GM13977 (cell line): ENCODE measurements around the gene C21orf91.

ENCODE experiments used
- DNase-seq: peaks from one replicate; pipeline ENCODE4 v3.0.0; 2012; ENCODE audit warnings: low spot score
- in situ Hi-C: fragments of 300-500 bp; cut with MboI; formaldehyde crosslinking; loops from one replicate; pipeline ENCODE4 v1.12.0; 2022; ENCODE audit warnings: low sequenced_read_pairs, low pct_unique_long_range_greater_than_20kb, mixed read lengths, inconsistent platforms; ENCODE audit not compliant: unreplicated experiment
- TF ChIP-seq, protein P1 (sequence below): IDR thresholded peaks from 2 replicates; pipeline ENCODE4 v1.5.1; 2012; ENCODE audit warnings: mild to moderate bottlenecking, control low read depth; ENCODE audit not compliant: insufficient read depth; ENCODE audit errors: extremely low read depth, missing control alignments

C21orf91 gene

GRCh38 chr21:17819114-17819876, at the start of gene C21orf91:
Gene C21orf91, minus strand, starts transcription at chr21:17819356. Its CDS starts 1,038 bp downstream, at chr21:17818318.
- TF ChIP-seq, protein P1, sequence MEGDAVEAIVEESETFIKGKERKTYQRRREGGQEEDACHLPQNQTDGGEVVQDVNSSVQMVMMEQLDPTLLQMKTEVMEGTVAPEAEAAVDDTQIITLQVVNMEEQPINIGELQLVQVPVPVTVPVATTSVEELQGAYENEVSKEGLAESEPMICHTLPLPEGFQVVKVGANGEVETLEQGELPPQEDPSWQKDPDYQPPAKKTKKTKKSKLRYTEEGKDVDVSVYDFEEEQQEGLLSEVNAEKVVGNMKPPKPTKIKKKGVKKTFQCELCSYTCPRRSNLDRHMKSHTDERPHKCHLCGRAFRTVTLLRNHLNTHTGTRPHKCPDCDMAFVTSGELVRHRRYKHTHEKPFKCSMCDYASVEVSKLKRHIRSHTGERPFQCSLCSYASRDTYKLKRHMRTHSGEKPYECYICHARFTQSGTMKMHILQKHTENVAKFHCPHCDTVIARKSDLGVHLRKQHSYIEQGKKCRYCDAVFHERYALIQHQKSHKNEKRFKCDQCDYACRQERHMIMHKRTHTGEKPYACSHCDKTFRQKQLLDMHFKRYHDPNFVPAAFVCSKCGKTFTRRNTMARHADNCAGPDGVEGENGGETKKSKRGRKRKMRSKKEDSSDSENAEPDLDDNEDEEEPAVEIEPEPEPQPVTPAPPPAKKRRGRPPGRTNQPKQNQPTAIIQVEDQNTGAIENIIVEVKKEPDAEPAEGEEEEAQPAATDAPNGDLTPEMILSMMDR: no peak
- in situ Hi-C loops: no loop called here

DNA sequence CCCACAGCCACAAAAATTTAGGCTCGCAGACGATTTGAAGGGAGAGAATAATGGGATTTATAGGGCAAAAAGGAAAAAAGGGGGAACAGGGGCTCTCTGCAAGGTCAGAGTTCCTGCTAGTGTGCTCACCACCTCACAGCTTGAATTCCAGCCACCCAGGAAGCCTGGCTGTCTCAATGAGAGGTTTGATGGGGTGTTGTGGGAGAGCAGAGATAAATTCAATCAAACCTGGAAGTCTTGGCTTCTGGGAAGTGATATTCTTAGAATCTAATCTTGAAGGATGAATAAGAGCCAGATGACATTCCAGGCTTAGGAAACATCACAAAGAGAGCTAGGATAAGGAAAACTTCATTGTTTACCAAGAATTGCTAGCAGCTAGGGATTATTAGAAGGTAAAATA, 47.4 kb upstream of the C21orf91 start:
- TF ChIP-seq, protein P1: no peak
- no peak for DNase-seq
- in situ Hi-C loops: no loop called here

More at GRCh38 chr21:17819114-17819876, at the start of gene C21orf91:
- peak; percentile 91 for DNase-seq

GRCh38 chr21:17859661-17860060, 40.5 kb upstream of the C21orf91 start:
- DNase-seq: no peak
- TF ChIP-seq, protein P1: no peak
- in situ Hi-C loops: no loop called here

DNA sequence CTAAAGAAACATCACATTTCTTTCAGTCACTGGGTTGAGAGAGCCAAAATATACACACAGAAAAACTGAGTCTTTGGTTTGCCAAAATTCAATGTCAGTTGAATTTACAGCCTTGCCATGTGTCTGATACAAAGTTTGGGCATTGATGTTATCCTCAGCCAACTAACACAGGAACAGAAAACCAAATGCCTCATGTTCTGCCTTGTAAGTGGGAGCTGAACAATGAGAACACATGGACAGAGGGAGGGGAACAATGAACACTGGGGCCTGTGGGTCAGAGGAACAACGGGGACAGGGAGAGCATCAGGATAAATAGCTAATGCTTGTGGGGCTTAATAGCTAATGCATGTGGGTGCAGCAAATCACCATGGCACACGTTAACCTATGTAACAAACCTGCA, 39.6 kb upstream of the C21orf91 start:
- DNase-seq: no peak
- in situ Hi-C loops: no loop called here
- TF ChIP-seq, protein P1: no peak

DNA sequence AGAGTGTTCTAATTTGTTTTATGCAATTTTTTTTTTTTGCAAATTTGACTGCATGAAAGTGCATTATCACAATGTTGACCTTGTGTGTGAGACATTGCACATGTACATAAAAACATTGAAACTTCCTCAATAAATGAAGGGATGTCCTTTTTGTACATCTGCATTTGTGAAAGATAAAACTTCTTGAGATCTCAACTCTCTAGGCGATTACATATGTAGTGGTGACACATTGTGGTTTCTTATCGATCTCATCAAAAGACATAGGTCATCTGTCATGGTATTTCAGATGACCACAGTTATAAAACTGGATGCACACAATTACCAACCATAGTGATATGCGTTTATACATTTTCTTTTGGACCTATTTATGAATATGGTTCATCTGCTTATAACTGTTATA, 35.6 kb upstream of the C21orf91 start:
- TF ChIP-seq, protein P1: no peak
- in situ Hi-C loops: no loop called here
- no peak for DNase-seq

GRCh38 chr21:17853393-17854275, 34.5 kb upstream of the C21orf91 start:
- DNase-seq: no peak
- TF ChIP-seq, protein P1: no peak
- in situ Hi-C loops: no loop called here
